Measurements from ENCODE around the gene GPR27. TPM values are rescaled to one million over a fixed set of nuclear protein-coding genes. Genes with fewer than 3 reads are reported as not detected.

Gene GPR27
- total RNA-seq, 1 donor: not detected

DNA sequence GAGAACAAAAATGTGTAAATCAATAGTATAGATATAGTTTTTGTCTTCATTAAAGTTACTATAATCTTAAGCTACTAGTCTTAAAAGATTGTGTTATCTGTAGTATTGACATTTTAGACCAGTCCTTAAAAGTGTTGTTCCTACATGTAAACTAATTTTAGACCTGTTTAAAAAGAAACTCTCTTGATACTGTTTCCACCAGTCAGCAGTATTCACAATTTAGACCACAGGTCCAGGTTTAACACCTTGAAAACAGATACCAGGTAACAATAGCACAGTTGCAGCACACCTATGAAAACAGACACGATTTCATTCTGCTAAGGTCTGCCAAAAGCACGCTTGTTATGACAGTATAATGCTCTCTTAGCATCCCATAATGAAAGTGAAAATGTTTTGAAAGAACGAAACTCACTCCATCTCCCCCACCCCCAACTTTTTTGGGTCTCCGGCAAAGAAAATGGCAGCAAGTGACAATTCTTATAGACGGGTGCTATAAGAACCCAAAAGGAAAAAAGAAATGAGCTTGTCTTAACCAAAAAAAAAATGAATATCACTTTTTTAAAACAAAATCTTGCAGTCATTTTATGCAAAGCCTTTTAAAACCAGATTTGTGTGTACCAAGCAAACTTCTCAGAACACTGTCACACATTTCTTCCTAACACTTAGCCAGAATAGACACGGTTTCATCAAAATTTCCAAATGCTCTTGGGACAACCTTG is 30.0 kb upstream of the GPR27 start:
- no peak overlapping the region for H3K4me3 ChIP-seq (ENCODE audit: low read depth, low read length)
- DNase-seq (ENCODE audit: low read depth): no peak
- TF ChIP-seq, protein P1, sequence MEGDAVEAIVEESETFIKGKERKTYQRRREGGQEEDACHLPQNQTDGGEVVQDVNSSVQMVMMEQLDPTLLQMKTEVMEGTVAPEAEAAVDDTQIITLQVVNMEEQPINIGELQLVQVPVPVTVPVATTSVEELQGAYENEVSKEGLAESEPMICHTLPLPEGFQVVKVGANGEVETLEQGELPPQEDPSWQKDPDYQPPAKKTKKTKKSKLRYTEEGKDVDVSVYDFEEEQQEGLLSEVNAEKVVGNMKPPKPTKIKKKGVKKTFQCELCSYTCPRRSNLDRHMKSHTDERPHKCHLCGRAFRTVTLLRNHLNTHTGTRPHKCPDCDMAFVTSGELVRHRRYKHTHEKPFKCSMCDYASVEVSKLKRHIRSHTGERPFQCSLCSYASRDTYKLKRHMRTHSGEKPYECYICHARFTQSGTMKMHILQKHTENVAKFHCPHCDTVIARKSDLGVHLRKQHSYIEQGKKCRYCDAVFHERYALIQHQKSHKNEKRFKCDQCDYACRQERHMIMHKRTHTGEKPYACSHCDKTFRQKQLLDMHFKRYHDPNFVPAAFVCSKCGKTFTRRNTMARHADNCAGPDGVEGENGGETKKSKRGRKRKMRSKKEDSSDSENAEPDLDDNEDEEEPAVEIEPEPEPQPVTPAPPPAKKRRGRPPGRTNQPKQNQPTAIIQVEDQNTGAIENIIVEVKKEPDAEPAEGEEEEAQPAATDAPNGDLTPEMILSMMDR (IDR thresholded peaks at IDR 0.05; ENCODE audit: insufficient read depth, low read depth, low read length): no peak

DNA sequence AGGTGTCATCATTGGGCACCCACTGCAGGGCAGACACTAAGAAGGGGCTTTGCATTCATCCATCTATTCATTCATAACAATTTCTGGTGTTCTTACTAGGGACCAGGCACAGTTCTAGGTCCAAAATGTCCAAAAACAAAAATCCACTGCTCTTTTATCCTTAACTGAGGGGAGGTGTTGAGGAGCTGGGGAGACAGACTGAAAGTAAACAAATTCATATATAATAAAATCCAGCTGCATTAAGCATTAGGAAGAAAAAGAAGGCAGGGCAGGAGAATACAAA is 29.5 kb upstream of the GPR27 start:
- TF ChIP-seq, protein P1 (IDR thresholded peaks at IDR 0.05; ENCODE audit: insufficient read depth, low read depth, low read length): no peak
- DNase-seq (ENCODE audit: low read depth): no peak
- H3K4me3 ChIP-seq (ENCODE audit: low read depth, low read length): peak overlapping the region; percentile 72

DNA sequence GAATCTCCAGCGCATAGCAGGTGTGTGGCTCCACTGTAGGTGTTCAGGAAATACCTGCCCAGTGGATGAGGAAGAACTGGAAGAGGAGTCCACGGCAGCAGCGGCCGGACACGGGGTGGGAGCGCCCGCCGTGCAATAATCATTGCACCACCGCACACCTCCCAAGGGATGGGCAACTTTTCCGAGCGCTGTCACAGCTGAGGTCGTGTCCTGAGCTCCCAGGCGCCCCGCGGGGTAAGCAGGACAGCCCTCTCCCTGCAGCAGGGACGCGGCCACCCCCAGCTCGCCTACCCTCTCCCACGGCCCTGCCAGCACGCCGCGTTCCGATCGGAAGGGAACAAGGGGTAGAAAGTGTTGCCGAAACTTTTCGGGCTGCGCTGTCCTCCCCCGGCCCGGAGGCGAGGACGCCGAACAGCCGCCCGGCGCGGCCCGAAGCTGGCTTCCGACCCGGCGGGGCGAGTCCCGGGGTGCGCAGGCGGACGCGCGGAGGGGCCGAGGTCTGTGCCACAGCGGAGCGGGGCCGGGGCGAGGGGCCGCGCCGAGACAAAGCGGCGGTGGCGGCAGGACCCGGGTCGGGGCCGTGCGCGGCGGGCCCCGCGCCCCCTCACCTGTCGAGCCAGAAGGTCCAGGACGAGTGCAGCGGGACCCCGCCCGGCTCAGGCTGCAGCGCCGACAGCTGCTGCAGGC is 28.9 kb upstream of the GPR27 start:
- DNase-seq (ENCODE audit: low read depth): peak; percentile 5
- TF ChIP-seq, protein P1 (IDR thresholded peaks at IDR 0.05; ENCODE audit: insufficient read depth, low read depth, low read length): no peak
- peak overlapping the region; percentile 72 for H3K4me3 ChIP-seq (ENCODE audit: low read depth, low read length)

DNA sequence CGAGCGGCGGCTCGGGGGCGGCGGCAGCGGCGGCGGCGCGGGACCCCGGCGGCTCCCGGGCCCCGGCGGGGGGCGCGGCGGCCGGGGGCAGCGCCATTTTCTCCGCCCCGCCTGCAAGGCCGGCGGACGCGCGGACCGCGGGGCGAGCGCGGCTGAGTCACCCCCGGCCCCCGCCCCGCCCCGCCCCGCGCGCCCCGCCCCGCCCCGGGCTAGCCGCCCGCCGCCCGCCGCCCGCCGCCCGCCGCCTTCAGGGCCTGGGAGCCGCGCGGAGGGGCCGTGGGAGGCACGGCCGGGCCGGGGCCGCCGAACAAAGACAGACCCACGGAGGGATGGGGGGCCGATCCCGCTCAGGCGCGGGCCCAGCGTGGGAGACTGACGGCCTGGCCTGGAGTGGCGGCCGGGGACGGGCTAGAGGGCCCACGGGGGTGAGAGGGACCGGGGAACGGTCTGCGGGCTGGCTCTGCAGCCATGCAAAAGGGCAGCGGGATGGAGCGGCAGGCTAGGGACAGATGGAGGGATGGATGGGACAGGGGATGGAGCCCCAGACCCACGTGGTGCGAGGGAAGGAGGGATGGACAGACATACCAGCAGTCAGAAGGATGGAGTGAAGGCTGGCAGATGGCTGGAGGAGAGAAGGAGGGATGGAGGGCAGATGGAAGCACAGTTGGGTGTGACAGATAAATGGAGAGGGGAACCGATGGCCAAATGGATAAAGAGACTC is 28.2 kb upstream of the GPR27 start, which contains the start of gene EIF4E3:
Gene EIF4E3 (minus strand): TSS at position 132 of the 721 bp plus-strand sequence. CDS start 35 bp downstream, at position 97.
- TF ChIP-seq, protein P1 (IDR thresholded peaks at IDR 0.05; ENCODE audit: insufficient read depth, low read depth, low read length): no peak
- no peak for DNase-seq (ENCODE audit: low read depth)
- H3K4me3 ChIP-seq (ENCODE audit: low read depth, low read length): peak within 1 kb of the TSS; percentile 72

DNA sequence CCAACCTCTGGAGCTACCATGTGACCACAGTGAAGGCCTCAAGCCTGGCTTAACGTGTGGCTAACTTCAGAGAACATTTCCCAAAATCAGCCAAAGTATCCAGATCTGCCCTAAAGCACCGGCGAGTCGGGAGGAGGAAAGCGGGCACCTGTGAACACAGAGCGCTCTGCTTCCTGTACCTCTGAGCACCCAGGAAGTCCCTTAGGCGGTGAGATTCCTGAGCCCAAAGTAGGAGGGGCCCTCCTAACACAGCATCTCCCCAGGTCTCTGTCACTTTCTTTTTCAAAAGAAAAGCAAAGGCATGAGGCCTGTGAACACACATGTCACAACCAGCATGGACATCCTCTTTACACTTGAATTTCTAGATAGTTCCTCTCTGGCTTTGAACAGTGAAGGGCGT is 27.5 kb upstream of the GPR27 start:
- TF ChIP-seq, protein P1 (IDR thresholded peaks at IDR 0.05; ENCODE audit: insufficient read depth, low read depth, low read length): no peak
- no peak for DNase-seq (ENCODE audit: low read depth)
- no peak overlapping the region for H3K4me3 ChIP-seq (ENCODE audit: low read depth, low read length)

DNA sequence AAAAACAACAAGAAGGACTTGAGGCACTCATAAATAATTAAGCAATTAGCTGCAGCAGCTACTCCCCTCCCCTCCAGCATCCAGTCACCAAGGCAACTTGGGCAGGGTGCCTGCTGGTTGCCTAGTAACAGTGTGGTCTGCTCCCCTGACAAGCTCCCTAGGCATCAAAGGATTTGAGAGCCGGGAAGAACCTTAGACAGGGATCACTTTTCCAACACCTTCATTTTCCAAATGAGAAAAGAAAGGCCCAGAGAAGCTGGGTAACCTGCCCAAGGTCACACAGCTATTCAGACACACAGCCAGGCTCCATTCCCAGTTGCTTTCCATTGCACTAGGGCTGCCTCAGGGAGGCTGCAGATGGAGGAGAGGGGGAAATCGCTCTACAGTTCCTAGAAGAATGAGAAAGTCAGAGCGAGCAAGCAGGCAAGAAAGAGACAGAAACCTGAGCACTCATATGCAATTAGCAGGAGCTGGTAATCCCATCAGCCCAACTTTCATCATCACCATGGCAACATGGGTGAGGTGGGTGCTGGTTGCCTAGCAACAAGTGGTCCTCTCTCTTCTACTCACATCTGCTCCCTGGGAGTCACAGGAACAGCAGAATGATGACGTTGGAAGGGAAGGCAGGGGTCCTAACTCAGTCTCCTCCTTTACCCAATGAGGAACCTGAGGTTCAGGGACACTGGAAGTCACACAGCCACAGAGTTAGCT is 24.9 kb upstream of the GPR27 start:
- TF ChIP-seq, protein P1 (IDR thresholded peaks at IDR 0.05; ENCODE audit: insufficient read depth, low read depth, low read length): no peak
- no peak for DNase-seq (ENCODE audit: low read depth)

More for the DNA sequence above, 24.9 kb upstream of the GPR27 start:
- H3K4me3 ChIP-seq (ENCODE audit: low read depth, low read length): no peak overlapping the region

Measured in fibroblast of villous mesenchyme (primary cell).